ENCODE results near the gene TNFAIP3.

Gene TNFAIP3

DNA sequence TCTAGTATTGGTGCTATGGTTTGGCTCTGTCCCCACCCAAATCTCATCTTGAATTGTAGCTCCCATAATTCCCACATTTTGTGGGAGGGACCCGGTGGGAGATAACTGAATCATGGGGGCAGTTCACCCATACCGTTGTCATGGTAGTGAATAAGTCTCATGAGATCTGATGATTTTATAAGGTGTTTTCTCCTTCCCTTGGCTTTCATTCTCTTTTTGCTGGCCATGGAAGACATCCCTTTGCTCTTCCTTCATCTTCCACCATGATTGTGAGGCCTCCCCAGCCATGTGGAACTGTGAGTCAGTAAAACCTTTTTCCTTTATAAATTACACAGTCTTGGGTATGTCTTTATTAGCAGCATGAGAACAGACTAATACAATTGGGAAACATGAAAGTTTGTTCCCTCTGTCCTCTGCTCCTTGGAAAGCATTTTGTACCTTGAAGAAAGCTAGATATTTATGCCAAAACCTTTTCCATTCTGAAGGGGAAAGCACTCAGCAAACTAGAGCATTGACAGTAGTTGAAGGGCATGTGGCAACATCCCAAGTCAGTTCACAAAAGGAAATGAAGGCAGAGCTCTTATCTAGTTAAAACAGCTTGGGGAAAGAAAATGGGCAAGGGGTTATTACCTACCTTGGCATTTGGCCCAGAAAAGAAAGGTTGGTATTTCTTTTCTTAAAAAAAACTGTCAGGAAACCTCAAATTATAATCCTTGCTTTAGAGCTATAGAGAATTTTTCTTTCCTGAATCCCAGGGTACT is 10.7 kb upstream of the TNFAIP3 start:
- ChIA-PET POLR2A (no interaction called here), CTCF (interaction anchor here (0.9 kb wide), 1 partner anchor 10 kb away, joined by 3 read pairs; no protein-coding TSS in a partner anchor)

GRCh38 chr6:137859025-137859424 is 8.0 kb upstream of the TNFAIP3 start:
- no peak for TF ChIP-seq PKNOX1 (IDR thresholded peaks at IDR 0.05)
- no peak for TF ChIP-seq FOXM1 (IDR thresholded peaks at IDR 0.05; ENCODE audit: borderline replicate concordance)
- TF ChIP-seq ARNT (IDR thresholded peaks at IDR 0.05): no peak
- no peak for TF ChIP-seq CTBP1 (IDR thresholded peaks at IDR 0.05; ENCODE audit: borderline replicate concordance)
- no peak for TF ChIP-seq NFRKB (IDR thresholded peaks at IDR 0.05)
- CTCF ChIA-PET: no interaction called here
- DNase-seq (ENCODE audit: extremely low spot score): no peak
- POLR2A ChIA-PET: no interaction called here

More for the DNA sequence above, 10.7 kb upstream of the TNFAIP3 start:
- no peak for DNase-seq (ENCODE audit: extremely low spot score)
- TF ChIP-seq ARNT (IDR thresholded peaks at IDR 0.05) (no peak), TARDBP (IDR thresholded peaks at IDR 0.05) (no peak), ELF4 (IDR thresholded peaks at IDR 0.05) (no peak), FOXA1 (IDR thresholded peaks at IDR 0.05) (no peak), SP1 (IDR thresholded peaks at IDR 0.05) (no peak), LEF1 (IDR thresholded peaks at IDR 0.05; ENCODE audit: borderline replicate concordance) (no peak), HDGF (IDR thresholded peaks at IDR 0.05; ENCODE audit: borderline replicate concordance) (no peak), PKNOX1 (IDR thresholded peaks at IDR 0.05) (no peak)

DNA sequence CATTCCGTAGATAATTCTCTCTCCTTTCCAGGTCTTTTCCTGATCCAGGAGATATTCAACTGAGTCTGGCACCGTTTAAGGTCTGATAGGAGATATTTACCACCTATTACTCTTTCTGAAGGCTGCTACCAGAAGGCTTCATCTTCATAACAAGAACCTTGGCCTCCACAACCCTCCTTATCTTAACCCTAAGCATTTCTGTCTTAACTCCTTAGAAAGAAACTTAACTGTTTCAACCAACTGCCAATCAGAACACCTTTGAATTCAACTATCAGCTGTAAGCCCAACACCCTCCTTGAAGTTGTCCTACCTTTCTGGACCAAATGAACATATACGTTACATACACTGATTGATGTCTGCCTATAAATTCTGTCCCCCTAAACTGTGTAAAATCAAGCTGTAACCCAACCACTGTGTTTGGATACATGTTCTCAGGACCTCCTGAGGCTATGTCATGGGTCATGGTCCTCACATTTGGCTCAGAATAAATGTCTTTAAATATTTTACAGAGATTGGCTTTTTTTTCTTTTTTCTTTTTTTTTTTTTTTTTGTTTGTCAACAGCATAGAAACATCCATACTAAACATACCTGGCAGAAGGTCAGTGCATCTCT is 6.6 kb upstream of the TNFAIP3 start:
- TF ChIP-seq CTBP1 (IDR thresholded peaks at IDR 0.05; ENCODE audit: borderline replicate concordance) (no peak), PKNOX1 (IDR thresholded peaks at IDR 0.05) (0 out of 2 replicates have a peak, but pooled peaks have one; percentile 15)
- no peak for DNase-seq (ENCODE audit: extremely low spot score)
- ChIA-PET POLR2A (no interaction called here), CTCF (no interaction called here)

DNA sequence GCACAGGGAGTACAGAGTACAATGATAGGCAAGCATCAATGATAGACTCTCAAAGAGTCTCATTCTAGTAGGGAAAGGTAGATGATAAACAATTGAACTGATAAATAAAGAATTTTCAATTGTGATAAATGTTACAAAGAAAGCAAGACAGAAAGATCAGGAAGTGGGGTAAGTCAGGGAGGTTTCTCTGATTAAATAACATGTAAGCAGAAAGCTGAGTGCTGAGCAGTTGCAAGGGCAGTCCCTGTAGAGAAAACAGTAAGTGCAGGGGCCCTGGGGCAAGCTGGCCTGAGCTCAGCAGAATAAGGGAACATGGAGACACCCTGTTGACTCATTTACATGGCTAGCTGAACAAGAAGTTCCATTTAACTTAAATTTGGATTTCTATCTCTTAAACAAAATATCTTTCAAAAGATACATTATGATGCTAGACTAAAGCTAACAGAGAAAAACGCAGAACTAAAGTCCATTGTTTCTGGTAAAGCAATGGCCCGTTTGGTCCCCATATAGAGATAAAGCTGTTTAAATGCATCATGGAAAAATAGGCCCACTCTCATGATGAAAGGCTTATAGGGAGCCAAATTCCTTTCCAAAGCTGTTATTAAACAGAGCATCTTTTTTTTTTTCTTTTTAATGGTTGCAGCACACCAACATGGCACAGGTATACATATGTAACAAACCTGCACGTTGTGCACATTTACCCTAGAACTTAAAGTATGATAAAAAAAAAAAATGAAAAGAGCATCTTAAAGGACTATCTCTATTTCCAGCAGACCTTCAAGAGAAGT is 5.3 kb upstream of the TNFAIP3 start:
- ChIA-PET POLR2A (interaction anchor here (0.6 kb wide), 1 partner anchor 1270 kb away, joined by 3 read pairs; no protein-coding TSS in a partner anchor), CTCF (interaction anchor here (0.7 kb wide), 1 partner anchor 175 kb away, joined by 3 read pairs; no protein-coding TSS in a partner anchor)
- DNase-seq (ENCODE audit: extremely low spot score): no peak
- TF ChIP-seq SUZ12 (IDR thresholded peaks at IDR 0.05) (no peak), FOXA1 (IDR thresholded peaks at IDR 0.05) (no peak)

DNA sequence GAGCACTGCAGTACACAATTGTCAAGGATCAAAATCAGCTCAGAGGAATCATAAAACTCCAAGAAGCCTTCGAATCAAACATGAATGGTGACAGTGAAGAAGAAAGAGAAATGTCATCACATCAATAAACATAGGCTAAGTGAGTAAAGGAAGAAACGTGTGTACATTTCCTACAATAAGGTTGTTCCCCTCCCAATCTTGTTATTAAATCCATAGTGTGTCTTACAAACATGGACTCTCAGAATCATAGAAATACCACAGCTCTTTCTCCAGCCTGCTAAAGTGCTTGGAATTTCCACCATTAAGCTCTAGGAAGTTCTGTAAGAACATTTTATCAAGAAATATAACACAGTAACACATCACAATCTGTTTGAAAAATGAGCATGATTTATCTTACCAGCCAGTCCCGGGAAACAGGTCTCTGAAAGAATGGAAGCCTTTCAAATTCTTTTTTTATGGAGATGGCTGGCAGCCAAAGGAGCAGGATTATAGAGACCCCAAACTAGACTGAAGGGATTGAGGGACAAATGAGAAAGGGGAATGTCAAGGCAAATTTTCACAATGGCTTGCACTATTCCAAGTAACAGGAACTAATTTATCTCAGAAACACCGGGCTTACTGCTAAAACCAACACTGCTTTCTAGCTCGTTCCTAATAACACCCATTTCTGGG is 4.5 kb upstream of the TNFAIP3 start:
- POLR2A ChIA-PET: no interaction called here
- CTCF ChIA-PET: interaction anchor here (0.5 to 0.7 kb wide), 2 partner anchors 44 to 174 kb away, joined by 3 read pairs; no protein-coding TSS in a partner anchor
- DNase-seq (ENCODE audit: extremely low spot score): no peak
- TF ChIP-seq L3MBTL2 (conservative IDR thresholded peaks at IDR 0.05): no peak
- no peak for TF ChIP-seq FOXM1 (IDR thresholded peaks at IDR 0.05; ENCODE audit: borderline replicate concordance)
- TF ChIP-seq CTBP1 (IDR thresholded peaks at IDR 0.05; ENCODE audit: borderline replicate concordance): no peak
- TF ChIP-seq BHLHE40 (IDR thresholded peaks at IDR 0.05; ENCODE audit: borderline replicate concordance): no peak
- TF ChIP-seq SP1 (IDR thresholded peaks at IDR 0.05): no peak
- no peak for TF ChIP-seq ZNF384 (IDR thresholded peaks at IDR 0.05)
- TF ChIP-seq HDGF (IDR thresholded peaks at IDR 0.05; ENCODE audit: borderline replicate concordance): no peak
- TF ChIP-seq TARDBP (IDR thresholded peaks at IDR 0.05): no peak
- no peak for TF ChIP-seq FOXA1 (IDR thresholded peaks at IDR 0.05)
- no peak for TF ChIP-seq NFRKB (IDR thresholded peaks at IDR 0.05)
- no peak for TF ChIP-seq FOXK2 (IDR thresholded peaks at IDR 0.05)
- TF ChIP-seq LEF1 (IDR thresholded peaks at IDR 0.05; ENCODE audit: borderline replicate concordance): no peak

- ChIA-PET CTCF (interaction anchor here (0.5 kb wide), 1 partner anchor 45 kb away, joined by 3 read pairs; no protein-coding TSS in a partner anchor), POLR2A (no interaction called here)
- no peak for DNase-seq (ENCODE audit: extremely low spot score)
- TF ChIP-seq SUZ12 (IDR thresholded peaks at IDR 0.05) (no peak), ELF4 (IDR thresholded peaks at IDR 0.05) (no peak), ARNT (IDR thresholded peaks at IDR 0.05) (no peak), FOXK2 (IDR thresholded peaks at IDR 0.05) (no peak), LEF1 (IDR thresholded peaks at IDR 0.05; ENCODE audit: borderline replicate concordance) (no peak), L3MBTL2 (conservative IDR thresholded peaks at IDR 0.05) (no peak), HDGF (IDR thresholded peaks at IDR 0.05; ENCODE audit: borderline replicate concordance) (no peak), ZNF384 (IDR thresholded peaks at IDR 0.05) (no peak), NFRKB (IDR thresholded peaks at IDR 0.05) (no peak), BHLHE40 (IDR thresholded peaks at IDR 0.05; ENCODE audit: borderline replicate concordance) (no peak), CTBP1 (IDR thresholded peaks at IDR 0.05; ENCODE audit: borderline replicate concordance) (no peak), PKNOX1 (IDR thresholded peaks at IDR 0.05) (no peak), FOXM1 (IDR thresholded peaks at IDR 0.05; ENCODE audit: borderline replicate concordance) (no peak), SP1 (IDR thresholded peaks at IDR 0.05) (no peak), FOXA1 (IDR thresholded peaks at IDR 0.05) (no peak), TARDBP (IDR thresholded peaks at IDR 0.05) (no peak)
Measured at GRCh38 chr6:137863091-137863797, 3.8 kb upstream of the TNFAIP3 start.

Measured in HEK293T (cell line).